Stomach (tissue), 4 donors: ENCODE results near the gene CD68.

Source experiments
- EP300 ChIP-seq: sonication (generic); formaldehyde crosslinking; IDR thresholded peaks from one replicate; pipeline ENCODE4 v1.6.1; 2017; ENCODE audit warnings: antibody characterized with exemption
- POLR2A ChIP-seq, 4 donors: fragments of 450-650 bp; IDR thresholded peaks; one replicate each; pipeline ENCODE4 v1.6.1; 2016; ENCODE audit warnings: antibody characterized with exemption in 4 of 4, control low read depth in 2 of 4, mild to moderate bottlenecking in 1 of 4, moderate library complexity in 1 of 4
- POLR2AphosphoS5 ChIP-seq, 3 donors: sonication (generic); formaldehyde crosslinking; IDR thresholded peaks; one replicate each; pipeline ENCODE4 v1.6.1; 2016; ENCODE audit warnings: antibody characterized with exemption in 3 of 3
- TF ChIP-seq, protein P1 (sequence below), 7 experiments: fragments of 450-650 bp in 4 of 7; fragments of 200-600 bp in 3 of 7; sonication (generic) in 3 of 7; IDR thresholded peaks; one replicate each; pipeline ENCODE4 v1.5.1; 2016 to 2019; ENCODE audit warnings: antibody characterized with exemption in 7 of 7, control low read depth in 2 of 7, mild to moderate bottlenecking in 1 of 7

- no peak for TF ChIP-seq POLR2AphosphoS5 (IDR thresholded peaks at IDR 0.05)
- TF ChIP-seq, protein P1, sequence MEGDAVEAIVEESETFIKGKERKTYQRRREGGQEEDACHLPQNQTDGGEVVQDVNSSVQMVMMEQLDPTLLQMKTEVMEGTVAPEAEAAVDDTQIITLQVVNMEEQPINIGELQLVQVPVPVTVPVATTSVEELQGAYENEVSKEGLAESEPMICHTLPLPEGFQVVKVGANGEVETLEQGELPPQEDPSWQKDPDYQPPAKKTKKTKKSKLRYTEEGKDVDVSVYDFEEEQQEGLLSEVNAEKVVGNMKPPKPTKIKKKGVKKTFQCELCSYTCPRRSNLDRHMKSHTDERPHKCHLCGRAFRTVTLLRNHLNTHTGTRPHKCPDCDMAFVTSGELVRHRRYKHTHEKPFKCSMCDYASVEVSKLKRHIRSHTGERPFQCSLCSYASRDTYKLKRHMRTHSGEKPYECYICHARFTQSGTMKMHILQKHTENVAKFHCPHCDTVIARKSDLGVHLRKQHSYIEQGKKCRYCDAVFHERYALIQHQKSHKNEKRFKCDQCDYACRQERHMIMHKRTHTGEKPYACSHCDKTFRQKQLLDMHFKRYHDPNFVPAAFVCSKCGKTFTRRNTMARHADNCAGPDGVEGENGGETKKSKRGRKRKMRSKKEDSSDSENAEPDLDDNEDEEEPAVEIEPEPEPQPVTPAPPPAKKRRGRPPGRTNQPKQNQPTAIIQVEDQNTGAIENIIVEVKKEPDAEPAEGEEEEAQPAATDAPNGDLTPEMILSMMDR (IDR thresholded peaks at IDR 0.05), result no peak
- TF ChIP-seq POLR2A (IDR thresholded peaks at IDR 0.05), result no peak
- no peak for TF ChIP-seq EP300
Measured at GRCh38 chr17:7592422-7593021, 13.1 kb downstream of the CD68 start.
